Skeletal muscle satellite cell (primary cell): Measurements from ENCODE around the gene FBXW2.

ENCODE experiments used
- H3K27me3 ChIP-seq: 2 replicates; pipeline ENCODE4 v1.7.0; 2013; ENCODE audit warnings: low read length; ENCODE audit not compliant: control insufficient read depth, insufficient read depth
- H3K36me3 ChIP-seq: 2 replicates; pipeline ENCODE4 v1.7.0; 2013; ENCODE audit warnings: mild to moderate bottlenecking, control low read depth, low read length; ENCODE audit not compliant: insufficient read depth
- H3K4me1 ChIP-seq: 2 replicates; pipeline ENCODE4 v1.7.0; 2013; ENCODE audit warnings: low read length; ENCODE audit not compliant: control insufficient read depth, insufficient read depth
- H3K4me2 ChIP-seq: 2 replicates; pipeline ENCODE4 v1.7.0; 2013; ENCODE audit warnings: mild to moderate bottlenecking, low read length
- H3K4me3 ChIP-seq: 2 replicates; pipeline ENCODE4 v1.7.0; 2013; ENCODE audit warnings: low read length
- H3K9ac ChIP-seq: 2 replicates; pipeline ENCODE4 v1.7.0; 2013; ENCODE audit warnings: mild to moderate bottlenecking, low read depth, low read length, moderate library complexity
- H3K9me3 ChIP-seq: replicated peaks from 2 replicates; pipeline ENCODE4 v1.7.0; 2013; ENCODE audit warnings: mild to moderate bottlenecking, control low read depth, low read length

FBXW2 gene

DNA sequence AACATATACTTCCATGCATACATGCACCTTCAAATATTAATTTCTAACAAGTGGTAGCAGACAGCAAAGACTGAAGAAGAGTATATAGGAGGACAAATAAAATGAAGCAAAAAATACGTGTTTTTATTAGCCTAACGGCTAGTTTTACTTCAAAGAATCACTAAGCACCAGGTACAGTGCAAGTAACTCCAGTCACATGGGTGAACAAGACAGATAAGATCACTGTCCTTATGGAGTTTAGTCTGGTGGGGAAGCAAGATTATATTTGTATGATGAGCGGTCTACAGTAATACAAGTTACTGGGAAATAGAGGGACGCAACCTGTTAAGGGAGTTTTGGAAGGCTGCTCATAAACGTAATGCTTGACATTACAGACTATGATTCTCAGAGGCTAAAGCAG lies 16.0 kb downstream of the FBXW2 start:
- Histone ChIP-seq H3K4me3 (no peak overlapping the region), H3K4me2 (no peak overlapping the region), H3K9ac (no peak overlapping the region), H3K36me3 (peaks cover 36% of the 10 kb centered on the region), H3K4me1 (no peaks in the 10 kb centered on the region), H3K27me3 (no peaks in the 10 kb centered on the region), H3K9me3 (no peaks in the 10 kb centered on the region)

GRCh38 chr9:120776788-120777187 lies 16.4 kb downstream of the FBXW2 start:
- Histone ChIP-seq H3K4me2 (no peak overlapping the region), H3K9me3 (no peaks in the 10 kb centered on the region), H3K9ac (no peak overlapping the region), H3K4me1 (no peaks in the 10 kb centered on the region), H3K4me3 (no peak overlapping the region), H3K27me3 (no peaks in the 10 kb centered on the region), H3K36me3 (peaks cover 36% of the 10 kb centered on the region)

- no peaks in the 10 kb centered on the region for H3K9me3 ChIP-seq
- peaks cover 43% of the 10 kb centered on the region for H3K36me3 ChIP-seq
- H3K9ac ChIP-seq, result no peak overlapping the region
- H3K4me3 ChIP-seq, result no peak overlapping the region
- no peaks in the 10 kb centered on the region for H3K4me1 ChIP-seq
- no peaks in the 10 kb centered on the region for H3K27me3 ChIP-seq
- H3K4me2 ChIP-seq, result no peak overlapping the region
Observed at GRCh38 chr9:120775859-120776258, 17.4 kb downstream of the FBXW2 start.

GRCh38 chr9:120774719-120775118 lies 18.5 kb downstream of the FBXW2 start:
- H3K9me3 ChIP-seq, result no peaks in the 10 kb centered on the region
- no peaks in the 10 kb centered on the region for H3K4me1 ChIP-seq
- no peak overlapping the region for H3K9ac ChIP-seq
- no peaks in the 10 kb centered on the region for H3K27me3 ChIP-seq
- no peak overlapping the region for H3K4me3 ChIP-seq
- no peak overlapping the region for H3K4me2 ChIP-seq
- H3K36me3 ChIP-seq, result peaks cover 48% of the 10 kb centered on the region

GRCh38 chr9:120773256-120773655 lies 20.0 kb downstream of the FBXW2 start:
- no peak overlapping the region for H3K9ac ChIP-seq
- no peaks in the 10 kb centered on the region for H3K9me3 ChIP-seq
- no peak overlapping the region for H3K4me3 ChIP-seq
- H3K36me3 ChIP-seq, result peaks cover 51% of the 10 kb centered on the region
- no peaks in the 10 kb centered on the region for H3K4me1 ChIP-seq
- no peaks in the 10 kb centered on the region for H3K27me3 ChIP-seq
- no peak overlapping the region for H3K4me2 ChIP-seq

DNA sequence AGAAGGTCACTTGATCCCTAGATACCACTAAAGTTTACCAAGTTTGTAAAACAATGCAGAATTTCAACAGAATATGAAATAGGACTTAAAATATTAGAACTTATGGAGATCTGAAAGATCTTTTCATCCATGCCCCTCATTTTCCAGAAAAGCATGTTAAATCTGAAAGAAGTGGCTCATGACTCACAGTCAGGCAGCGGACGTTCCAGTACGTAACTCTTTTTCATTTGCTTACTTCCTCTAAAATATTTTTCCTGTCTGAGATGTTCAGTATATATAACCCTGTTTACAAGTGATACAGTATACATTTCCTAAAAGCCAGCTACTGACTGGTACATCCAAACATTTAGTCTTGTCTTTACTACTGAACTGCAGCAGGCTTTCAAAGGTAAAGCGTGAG lies 22.3 kb downstream of the FBXW2 start:
- no peak overlapping the region for H3K4me3 ChIP-seq
- H3K27me3 ChIP-seq, result no peaks in the 10 kb centered on the region
- no peak overlapping the region for H3K4me2 ChIP-seq
- H3K4me1 ChIP-seq, result peaks cover 9% of the 10 kb centered on the region
- no peaks in the 10 kb centered on the region for H3K9me3 ChIP-seq
- peaks cover 55% of the 10 kb centered on the region for H3K36me3 ChIP-seq
- H3K9ac ChIP-seq, result no peak overlapping the region

- Histone ChIP-seq H3K27me3 (no peaks in the 10 kb centered on the region), H3K9ac (no peak overlapping the region), H3K36me3 (peaks cover 53% of the 10 kb centered on the region), H3K4me2 (no peak overlapping the region), H3K9me3 (no peaks in the 10 kb centered on the region), H3K4me3 (no peak overlapping the region), H3K4me1 (peaks cover 9% of the 10 kb centered on the region)
Observed at GRCh38 chr9:120768886-120769285, 24.3 kb downstream of the FBXW2 start.

DNA sequence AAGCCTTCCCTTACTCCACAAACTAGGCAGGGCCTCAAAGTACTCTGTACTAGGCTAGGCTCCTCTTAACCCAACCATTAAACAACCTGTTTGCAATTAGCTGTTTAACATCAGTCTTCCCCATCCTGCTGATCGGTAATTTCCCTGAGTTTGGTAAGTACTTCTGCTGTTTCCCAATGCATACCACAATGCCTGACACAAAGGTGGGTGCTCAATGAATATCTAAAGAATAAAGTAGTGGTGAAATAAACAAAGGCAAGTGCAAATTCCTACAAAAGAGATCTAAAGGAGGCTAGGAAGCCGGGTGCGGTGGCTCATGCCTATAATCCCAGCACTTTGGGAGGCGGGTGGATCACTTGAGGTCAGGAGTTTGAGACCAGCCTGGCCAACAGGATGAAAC lies 25.0 kb downstream of the FBXW2 start:
- no peaks in the 10 kb centered on the region for H3K27me3 ChIP-seq
- H3K9me3 ChIP-seq, result no peaks in the 10 kb centered on the region
- H3K4me2 ChIP-seq, result no peak overlapping the region
- H3K36me3 ChIP-seq, result peaks cover 59% of the 10 kb centered on the region
- no peak overlapping the region for H3K4me3 ChIP-seq
- peaks cover 9% of the 10 kb centered on the region for H3K4me1 ChIP-seq
- H3K9ac ChIP-seq, result no peak overlapping the region

DNA sequence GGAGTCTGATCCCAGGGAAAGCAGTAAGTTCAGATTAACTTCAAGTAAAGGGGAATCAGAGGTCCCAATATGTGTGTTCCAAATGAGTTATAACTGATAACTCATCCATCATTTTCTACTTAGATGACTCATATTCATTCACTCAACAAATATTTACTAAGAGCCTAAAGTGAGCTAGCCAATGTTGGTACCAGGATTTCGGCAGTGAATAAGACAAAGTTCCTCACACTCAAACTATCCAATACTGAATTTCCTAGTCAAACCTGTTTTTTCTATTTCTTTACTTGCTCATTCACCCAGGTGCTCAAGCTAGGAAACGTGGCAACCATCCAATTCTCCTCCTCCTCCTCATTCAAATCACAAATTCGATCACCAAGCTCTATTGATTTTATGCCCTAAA lies 25.8 kb downstream of the FBXW2 start:
- Histone ChIP-seq H3K9me3 (no peaks in the 10 kb centered on the region), H3K4me1 (peaks cover 9% of the 10 kb centered on the region), H3K4me2 (no peak overlapping the region), H3K36me3 (peaks cover 63% of the 10 kb centered on the region), H3K4me3 (no peak overlapping the region), H3K27me3 (no peaks in the 10 kb centered on the region), H3K9ac (no peak overlapping the region)

DNA sequence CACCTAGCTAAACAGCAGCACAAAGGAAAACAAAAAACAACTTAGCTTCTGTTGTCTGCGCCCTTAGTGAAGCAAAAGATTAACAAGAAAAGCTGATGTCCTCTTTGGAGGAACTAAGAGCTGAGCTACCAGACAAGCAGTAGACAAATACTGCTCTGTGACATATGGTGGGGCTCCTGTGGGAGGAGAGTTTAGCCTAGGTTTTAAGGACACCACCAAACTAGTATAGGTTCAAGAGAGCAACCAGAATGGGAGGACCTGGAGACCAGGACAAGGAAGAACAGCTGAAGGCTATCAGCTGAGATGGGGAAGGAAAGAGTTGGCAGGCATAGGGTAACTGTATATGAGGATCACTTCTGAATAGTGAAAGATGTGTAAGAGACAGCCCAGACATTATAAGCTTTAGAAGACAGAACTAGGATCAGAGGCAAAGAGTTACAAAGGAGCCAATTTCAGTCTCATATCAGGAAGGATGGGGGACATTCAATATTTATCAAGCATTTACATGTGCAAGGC lies 27.2 kb downstream of the FBXW2 start:
- no peaks in the 10 kb centered on the region for H3K27me3 ChIP-seq
- no peaks in the 10 kb centered on the region for H3K9me3 ChIP-seq
- H3K36me3 ChIP-seq, result peaks cover 67% of the 10 kb centered on the region
- H3K4me2 ChIP-seq, result no peak overlapping the region
- H3K4me3 ChIP-seq, result no peak overlapping the region
- H3K4me1 ChIP-seq, result peaks cover 9% of the 10 kb centered on the region
- H3K9ac ChIP-seq, result no peak overlapping the region

GRCh38 chr9:120764476-120764875 lies 28.7 kb downstream of the FBXW2 start:
- H3K9me3 ChIP-seq, result no peaks in the 10 kb centered on the region
- no peak overlapping the region for H3K4me3 ChIP-seq
- H3K27me3 ChIP-seq, result no peaks in the 10 kb centered on the region
- no peak overlapping the region for H3K4me2 ChIP-seq
- peaks cover 9% of the 10 kb centered on the region for H3K4me1 ChIP-seq
- H3K9ac ChIP-seq, result no peak overlapping the region
- H3K36me3 ChIP-seq, result peaks cover 68% of the 10 kb centered on the region

DNA sequence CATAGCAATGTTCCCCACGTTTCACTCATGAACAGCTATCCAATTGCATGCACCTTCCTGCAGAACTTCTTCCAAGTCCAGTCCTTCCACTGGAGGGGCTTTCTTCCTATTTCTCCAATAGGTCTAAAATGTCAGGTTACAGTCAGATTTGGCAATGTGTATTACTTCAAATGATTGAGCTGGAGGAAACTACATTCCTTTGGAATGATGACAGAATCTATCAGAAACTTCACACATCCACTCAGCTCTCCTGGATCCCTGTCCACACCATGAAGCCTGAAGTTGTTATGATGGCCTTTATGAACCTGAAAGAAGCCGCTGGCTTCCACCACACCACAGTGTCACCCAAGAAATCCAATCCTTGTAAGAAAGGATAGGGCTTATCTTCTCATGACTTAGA lies 32.2 kb downstream of the FBXW2 start:
- Histone ChIP-seq H3K4me2 (no peak overlapping the region), H3K4me3 (no peak overlapping the region), H3K9me3 (no peaks in the 10 kb centered on the region), H3K9ac (no peak overlapping the region), H3K27me3 (no peaks in the 10 kb centered on the region), H3K36me3 (peaks cover 58% of the 10 kb centered on the region), H3K4me1 (no peaks in the 10 kb centered on the region)
